ENCODE measurements around the gene AGT. TPM values are rescaled to one million over a fixed set of nuclear protein-coding genes. Genes with fewer than 3 reads are reported as not detected.

AGT gene
- total RNA-seq, 1 experiment from 2014 or later: 1.0 TPM

DNA sequence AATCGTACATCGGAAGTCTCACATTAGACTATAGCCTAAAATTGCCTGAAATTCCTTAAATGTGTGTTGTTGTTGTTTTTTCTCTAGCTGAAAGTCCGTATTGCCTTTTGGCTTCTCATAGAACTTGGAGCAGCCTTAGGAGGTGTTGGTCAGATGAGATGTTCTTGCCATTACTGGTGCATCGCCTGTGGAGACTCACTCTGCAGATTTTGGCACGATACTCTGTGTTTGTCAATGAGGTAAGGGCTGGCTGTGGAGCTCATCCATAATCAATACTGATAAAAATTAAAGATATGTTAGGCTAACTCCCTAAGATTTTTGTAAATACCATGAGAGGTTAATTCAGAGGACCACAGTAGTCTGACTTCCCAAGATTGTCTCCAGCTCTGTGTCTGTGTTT lies 28.9 kb downstream of the AGT start:
- Mint-ChIP-seq H3K4me3 (no peak overlapping the region), H3K27ac (no peak overlapping the region), H3K36me3 (peaks cover 59% of the 10 kb centered on the region), H3K4me1 (no peaks in the 10 kb centered on the region), H3K27me3 (ENCODE audit: low read depth) (no peaks in the 10 kb centered on the region), H3K9me3 (no peaks in the 10 kb centered on the region)
- DNase-seq (ENCODE audit: low spot score) (no peak), ATAC-seq (no peak)
- ChIA-PET POLR2A (no interaction called here), CTCF (no interaction called here)
- TF ChIP-seq, protein P1, sequence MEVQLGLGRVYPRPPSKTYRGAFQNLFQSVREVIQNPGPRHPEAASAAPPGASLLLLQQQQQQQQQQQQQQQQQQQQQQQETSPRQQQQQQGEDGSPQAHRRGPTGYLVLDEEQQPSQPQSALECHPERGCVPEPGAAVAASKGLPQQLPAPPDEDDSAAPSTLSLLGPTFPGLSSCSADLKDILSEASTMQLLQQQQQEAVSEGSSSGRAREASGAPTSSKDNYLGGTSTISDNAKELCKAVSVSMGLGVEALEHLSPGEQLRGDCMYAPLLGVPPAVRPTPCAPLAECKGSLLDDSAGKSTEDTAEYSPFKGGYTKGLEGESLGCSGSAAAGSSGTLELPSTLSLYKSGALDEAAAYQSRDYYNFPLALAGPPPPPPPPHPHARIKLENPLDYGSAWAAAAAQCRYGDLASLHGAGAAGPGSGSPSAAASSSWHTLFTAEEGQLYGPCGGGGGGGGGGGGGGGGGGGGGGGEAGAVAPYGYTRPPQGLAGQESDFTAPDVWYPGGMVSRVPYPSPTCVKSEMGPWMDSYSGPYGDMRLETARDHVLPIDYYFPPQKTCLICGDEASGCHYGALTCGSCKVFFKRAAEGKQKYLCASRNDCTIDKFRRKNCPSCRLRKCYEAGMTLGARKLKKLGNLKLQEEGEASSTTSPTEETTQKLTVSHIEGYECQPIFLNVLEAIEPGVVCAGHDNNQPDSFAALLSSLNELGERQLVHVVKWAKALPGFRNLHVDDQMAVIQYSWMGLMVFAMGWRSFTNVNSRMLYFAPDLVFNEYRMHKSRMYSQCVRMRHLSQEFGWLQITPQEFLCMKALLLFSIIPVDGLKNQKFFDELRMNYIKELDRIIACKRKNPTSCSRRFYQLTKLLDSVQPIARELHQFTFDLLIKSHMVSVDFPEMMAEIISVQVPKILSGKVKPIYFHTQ (CRISPR knock-in tag; IDR thresholded peaks at IDR 0.05): no peak
- TF ChIP-seq ZNF263 (CRISPR knock-in tag; IDR thresholded peaks at IDR 0.05; ENCODE audit: low read depth): no peak
- no peak for TF ChIP-seq MYBL2 (CRISPR knock-in tag; IDR thresholded peaks at IDR 0.05)
- TF ChIP-seq, protein P2, sequence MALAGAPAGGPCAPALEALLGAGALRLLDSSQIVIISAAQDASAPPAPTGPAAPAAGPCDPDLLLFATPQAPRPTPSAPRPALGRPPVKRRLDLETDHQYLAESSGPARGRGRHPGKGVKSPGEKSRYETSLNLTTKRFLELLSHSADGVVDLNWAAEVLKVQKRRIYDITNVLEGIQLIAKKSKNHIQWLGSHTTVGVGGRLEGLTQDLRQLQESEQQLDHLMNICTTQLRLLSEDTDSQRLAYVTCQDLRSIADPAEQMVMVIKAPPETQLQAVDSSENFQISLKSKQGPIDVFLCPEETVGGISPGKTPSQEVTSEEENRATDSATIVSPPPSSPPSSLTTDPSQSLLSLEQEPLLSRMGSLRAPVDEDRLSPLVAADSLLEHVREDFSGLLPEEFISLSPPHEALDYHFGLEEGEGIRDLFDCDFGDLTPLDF (CRISPR knock-in tag; IDR thresholded peaks at IDR 0.05): no peak
- TF ChIP-seq, protein P3, sequence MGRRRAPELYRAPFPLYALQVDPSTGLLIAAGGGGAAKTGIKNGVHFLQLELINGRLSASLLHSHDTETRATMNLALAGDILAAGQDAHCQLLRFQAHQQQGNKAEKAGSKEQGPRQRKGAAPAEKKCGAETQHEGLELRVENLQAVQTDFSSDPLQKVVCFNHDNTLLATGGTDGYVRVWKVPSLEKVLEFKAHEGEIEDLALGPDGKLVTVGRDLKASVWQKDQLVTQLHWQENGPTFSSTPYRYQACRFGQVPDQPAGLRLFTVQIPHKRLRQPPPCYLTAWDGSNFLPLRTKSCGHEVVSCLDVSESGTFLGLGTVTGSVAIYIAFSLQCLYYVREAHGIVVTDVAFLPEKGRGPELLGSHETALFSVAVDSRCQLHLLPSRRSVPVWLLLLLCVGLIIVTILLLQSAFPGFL (CRISPR knock-in tag; IDR thresholded peaks at IDR 0.05; ENCODE audit: borderline replicate concordance): no peak
- TF ChIP-seq, protein P4, sequence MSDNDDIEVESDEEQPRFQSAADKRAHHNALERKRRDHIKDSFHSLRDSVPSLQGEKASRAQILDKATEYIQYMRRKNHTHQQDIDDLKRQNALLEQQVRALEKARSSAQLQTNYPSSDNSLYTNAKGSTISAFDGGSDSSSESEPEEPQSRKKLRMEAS (CRISPR knock-in tag; IDR thresholded peaks at IDR 0.05): no peak
- no peak for TF ChIP-seq NFYB (CRISPR knock-in tag; conservative IDR thresholded peaks at IDR 0.05; ENCODE audit: low read depth)
- TF ChIP-seq, protein P5, sequence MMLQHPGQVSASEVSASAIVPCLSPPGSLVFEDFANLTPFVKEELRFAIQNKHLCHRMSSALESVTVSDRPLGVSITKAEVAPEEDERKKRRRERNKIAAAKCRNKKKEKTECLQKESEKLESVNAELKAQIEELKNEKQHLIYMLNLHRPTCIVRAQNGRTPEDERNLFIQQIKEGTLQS (CRISPR knock-in tag; conservative IDR thresholded peaks at IDR 0.05): no peak
- TF ChIP-seq MXD4 (CRISPR knock-in tag; IDR thresholded peaks at IDR 0.05; ENCODE audit: borderline replicate concordance): no peak
- no peak for TF ChIP-seq KAT7 (CRISPR knock-in tag; IDR thresholded peaks at IDR 0.05; ENCODE audit: borderline replicate concordance)
- TF ChIP-seq ELF4 (CRISPR knock-in tag; IDR thresholded peaks at IDR 0.05; ENCODE audit: low read depth): no peak
- TF ChIP-seq ETV6 (CRISPR knock-in tag; IDR thresholded peaks at IDR 0.05): no peak
- TF ChIP-seq, protein P6, sequence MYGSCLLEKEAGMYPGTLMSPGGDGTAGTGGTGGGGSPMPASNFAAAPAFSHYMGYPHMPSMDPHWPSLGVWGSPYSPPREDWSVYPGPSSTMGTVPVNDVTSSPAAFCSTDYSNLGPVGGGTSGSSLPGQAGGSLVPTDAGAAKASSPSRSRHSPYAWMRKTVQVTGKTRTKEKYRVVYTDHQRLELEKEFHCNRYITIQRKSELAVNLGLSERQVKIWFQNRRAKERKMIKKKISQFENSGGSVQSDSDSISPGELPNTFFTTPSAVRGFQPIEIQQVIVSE (CRISPR knock-in tag; IDR thresholded peaks at IDR 0.05; ENCODE audit: borderline replicate concordance): no peak

DNA sequence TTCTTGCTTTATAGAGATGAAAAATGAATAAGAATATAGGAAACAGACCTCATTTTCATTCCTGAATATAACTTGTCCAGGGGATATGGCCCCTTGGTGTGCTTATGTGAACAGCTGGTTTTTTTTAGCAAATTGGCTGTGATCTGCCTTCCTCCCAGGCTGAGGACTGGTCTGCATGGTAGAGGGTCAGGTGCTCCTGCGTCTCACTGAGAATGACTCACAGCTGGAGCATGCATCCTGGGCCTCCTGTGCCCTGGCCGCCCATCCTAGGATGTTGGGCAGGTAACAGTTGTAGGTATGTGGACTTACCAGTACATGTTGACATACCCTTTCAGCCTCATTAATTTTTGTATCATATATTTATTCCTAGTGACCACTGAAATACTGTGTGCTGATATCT lies 29.8 kb downstream of the AGT start:
- CTCF ChIA-PET: no interaction called here
- POLR2A ChIA-PET: no interaction called here
- Mint-ChIP-seq H3K36me3 (peaks cover 59% of the 10 kb centered on the region), H3K4me1 (no peaks in the 10 kb centered on the region), H3K27ac (no peak overlapping the region), H3K9me3 (no peaks in the 10 kb centered on the region), H3K4me3 (no peak overlapping the region), H3K27me3 (ENCODE audit: low read depth) (no peaks in the 10 kb centered on the region)
- no peak for ATAC-seq
- DNase-seq (ENCODE audit: low spot score): no peak
- TF ChIP-seq ZNF263 (CRISPR knock-in tag; IDR thresholded peaks at IDR 0.05; ENCODE audit: low read depth) (no peak), SP1 (CRISPR knock-in tag; conservative IDR thresholded peaks at IDR 0.05) (no peak), GRHL2 (CRISPR knock-in tag; IDR thresholded peaks at IDR 0.05; ENCODE audit: insufficient replicate concordance, severe bottlenecking) (no peak), ZNF317 (CRISPR knock-in tag; IDR thresholded peaks at IDR 0.05; ENCODE audit: borderline replicate concordance, low read depth) (no peak), TEAD1 (CRISPR knock-in tag; IDR thresholded peaks at IDR 0.05) (no peak), SMAD3 (CRISPR knock-in tag; IDR thresholded peaks at IDR 0.05; ENCODE audit: borderline replicate concordance) (no peak), ZNF423 (CRISPR knock-in tag; IDR thresholded peaks at IDR 0.05) (no peak), TCF7 (CRISPR knock-in tag; IDR thresholded peaks at IDR 0.05; ENCODE audit: low read depth) (no peak)
- TF ChIP-seq, protein P7, sequence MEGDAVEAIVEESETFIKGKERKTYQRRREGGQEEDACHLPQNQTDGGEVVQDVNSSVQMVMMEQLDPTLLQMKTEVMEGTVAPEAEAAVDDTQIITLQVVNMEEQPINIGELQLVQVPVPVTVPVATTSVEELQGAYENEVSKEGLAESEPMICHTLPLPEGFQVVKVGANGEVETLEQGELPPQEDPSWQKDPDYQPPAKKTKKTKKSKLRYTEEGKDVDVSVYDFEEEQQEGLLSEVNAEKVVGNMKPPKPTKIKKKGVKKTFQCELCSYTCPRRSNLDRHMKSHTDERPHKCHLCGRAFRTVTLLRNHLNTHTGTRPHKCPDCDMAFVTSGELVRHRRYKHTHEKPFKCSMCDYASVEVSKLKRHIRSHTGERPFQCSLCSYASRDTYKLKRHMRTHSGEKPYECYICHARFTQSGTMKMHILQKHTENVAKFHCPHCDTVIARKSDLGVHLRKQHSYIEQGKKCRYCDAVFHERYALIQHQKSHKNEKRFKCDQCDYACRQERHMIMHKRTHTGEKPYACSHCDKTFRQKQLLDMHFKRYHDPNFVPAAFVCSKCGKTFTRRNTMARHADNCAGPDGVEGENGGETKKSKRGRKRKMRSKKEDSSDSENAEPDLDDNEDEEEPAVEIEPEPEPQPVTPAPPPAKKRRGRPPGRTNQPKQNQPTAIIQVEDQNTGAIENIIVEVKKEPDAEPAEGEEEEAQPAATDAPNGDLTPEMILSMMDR (IDR thresholded peaks at IDR 0.05): no peak
- TF ChIP-seq, protein P8, sequence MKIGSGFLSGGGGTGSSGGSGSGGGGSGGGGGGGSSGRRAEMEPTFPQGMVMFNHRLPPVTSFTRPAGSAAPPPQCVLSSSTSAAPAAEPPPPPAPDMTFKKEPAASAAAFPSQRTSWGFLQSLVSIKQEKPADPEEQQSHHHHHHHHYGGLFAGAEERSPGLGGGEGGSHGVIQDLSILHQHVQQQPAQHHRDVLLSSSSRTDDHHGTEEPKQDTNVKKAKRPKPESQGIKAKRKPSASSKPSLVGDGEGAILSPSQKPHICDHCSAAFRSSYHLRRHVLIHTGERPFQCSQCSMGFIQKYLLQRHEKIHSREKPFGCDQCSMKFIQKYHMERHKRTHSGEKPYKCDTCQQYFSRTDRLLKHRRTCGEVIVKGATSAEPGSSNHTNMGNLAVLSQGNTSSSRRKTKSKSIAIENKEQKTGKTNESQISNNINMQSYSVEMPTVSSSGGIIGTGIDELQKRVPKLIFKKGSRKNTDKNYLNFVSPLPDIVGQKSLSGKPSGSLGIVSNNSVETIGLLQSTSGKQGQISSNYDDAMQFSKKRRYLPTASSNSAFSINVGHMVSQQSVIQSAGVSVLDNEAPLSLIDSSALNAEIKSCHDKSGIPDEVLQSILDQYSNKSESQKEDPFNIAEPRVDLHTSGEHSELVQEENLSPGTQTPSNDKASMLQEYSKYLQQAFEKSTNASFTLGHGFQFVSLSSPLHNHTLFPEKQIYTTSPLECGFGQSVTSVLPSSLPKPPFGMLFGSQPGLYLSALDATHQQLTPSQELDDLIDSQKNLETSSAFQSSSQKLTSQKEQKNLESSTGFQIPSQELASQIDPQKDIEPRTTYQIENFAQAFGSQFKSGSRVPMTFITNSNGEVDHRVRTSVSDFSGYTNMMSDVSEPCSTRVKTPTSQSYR (CRISPR knock-in tag; IDR thresholded peaks at IDR 0.05): no peak
